Occipital lobe (tissue), 2 donors: ENCODE data around the gene ORAI3. TPM values are rescaled to one million over a fixed set of nuclear protein-coding genes. Genes with fewer than 3 reads are reported as not detected.

ENCODE experiments used
- small RNA-seq: library from RNA; depleted of rRNA; stranded (forward); fragments of <200 nt; gene quantifications from one replicate; pipeline ENCODE3, GENCODE V24; 2014
- total RNA-seq: library from RNA; depleted of rRNA; stranded (reverse); fragments of >200 nt; gene quantifications from one replicate; pipeline ENCODE4 v1.2.3, GENCODE V29; 2014

Gene ORAI3
- total RNA-seq, 1 donor from 2014 or later, result 5.5 TPM

Small RNA genes within 50 kb of the gene (small RNA-seq; reads per million reads assigned to genes)
- not detected for gene AC135048.1

Other genes with a start within 250 kb of the ORAI3 start
- gene SRCAP, start 249.9 kb upstream of the ORAI3 start, total RNA-seq, result 21.7 TPM
- 12.0 TPM for gene PHKG2, start 200.6 kb upstream of the ORAI3 start, total RNA-seq
- gene CFAP119, start 187.0 kb upstream of the ORAI3 start, total RNA-seq, result 1.6 TPM
- 80.0 TPM for gene RNF40, start 186.7 kb upstream of the ORAI3 start, total RNA-seq
- gene ZNF629, start 161.9 kb upstream of the ORAI3 start, total RNA-seq, result 11.5 TPM
- gene BCL7C, start 55.0 kb upstream of the ORAI3 start, total RNA-seq, result 29.6 TPM
- not detected for gene CTF1, start 52.5 kb upstream of the ORAI3 start, total RNA-seq
- 56.1 TPM for gene FBXL19, start 25.5 kb upstream of the ORAI3 start, total RNA-seq
- 1.6 TPM for gene SETD1A, start 8.7 kb downstream of the ORAI3 start, total RNA-seq
- 2.5 TPM for gene HSD3B7, start 36.1 kb downstream of the ORAI3 start, total RNA-seq
- gene STX1B, start 61.6 kb downstream of the ORAI3 start, total RNA-seq, result 12.0 TPM
- gene STX4, start 84.5 kb downstream of the ORAI3 start, total RNA-seq, result 11.5 TPM
- gene ZNF668, start 125.2 kb downstream of the ORAI3 start, total RNA-seq, result 5.3 TPM
- 16.5 TPM for gene ZNF646, start 125.4 kb downstream of the ORAI3 start, total RNA-seq
- gene PRSS53, start 139.9 kb downstream of the ORAI3 start, total RNA-seq, result 2.2 TPM
- gene VKORC1, start 145.7 kb downstream of the ORAI3 start, total RNA-seq, result 30.7 TPM
- 12.6 TPM for gene BCKDK, start 159.3 kb downstream of the ORAI3 start, total RNA-seq
- gene KAT8, start 168.6 kb downstream of the ORAI3 start, total RNA-seq, result 41.2 TPM
- gene PRSS8, start 186.7 kb downstream of the ORAI3 start, total RNA-seq, result not detected
- not detected for gene PRSS36, start 201.0 kb downstream of the ORAI3 start, total RNA-seq
- 50.4 TPM for gene FUS, start 231.1 kb downstream of the ORAI3 start, total RNA-seq